HEK293 (cell line): ENCODE results near the gene EYS.

Experiments used
- CTCF ChIA-PET: fragments of 350-600 bp; formaldehyde crosslinking; extraction: SDS; loops from one replicate; lab custom pipeline; 2021; ENCODE audit warnings: antibody characterized with exemption; lab: Yijun Ruan, JAX
- POLR2A ChIA-PET: fragments of 300-600 bp; formaldehyde crosslinking; extraction: SDS; loops from one replicate; lab custom pipeline; 2020; ENCODE audit warnings: antibody characterized with exemption, inconsistent platforms; lab: Yijun Ruan, JAX
- H3K27ac ChIP-seq: fragments of 200-500 bp; sonication (Bioruptor generic); 2 replicates; pipeline ENCODE4 v1.5.1; 2014; ENCODE audit warnings: low read depth, low read length, control low read depth, inconsistent platforms; ENCODE audit errors: extremely low read depth
- H3K36me3 ChIP-seq, 2 experiments: fragments of 200-500 bp in 1 of 2; sonication (Bioruptor generic) in 1 of 2; 1 replicate in 1 of 2; 2 replicates in 1 of 2; pipeline ENCODE4 v1.5.1; 2014 to 2017; ENCODE audit warnings: inconsistent platforms in 2 of 2, low read length in 2 of 2; ENCODE audit not compliant: control insufficient read depth in 2 of 2, insufficient read depth in 1 of 2
- H3K4me1 ChIP-seq: fragments of 200-500 bp; sonication (Bioruptor generic); 2 replicates; pipeline ENCODE4 v1.5.1; 2014; ENCODE audit warnings: mild to moderate bottlenecking, low read length, inconsistent platforms; ENCODE audit not compliant: control insufficient read depth, insufficient read depth
- H3K4me3 ChIP-seq: 2 replicates; pipeline ENCODE4 v1.5.1; 2011; ENCODE audit warnings: low read depth, mild to moderate bottlenecking, control low read depth, low read length, moderate library complexity
- H3K9me3 ChIP-seq: fragments of 200-500 bp; sonication (Bioruptor generic); 2 replicates; pipeline ENCODE4 v1.5.1; 2014; ENCODE audit warnings: low read depth, low read length, inconsistent platforms; ENCODE audit not compliant: control insufficient read depth, insufficient read depth
- HIC1 ChIP-seq: fragments of 450-650 bp; formaldehyde crosslinking; IDR thresholded peaks from 2 replicates; pipeline ENCODE4 v1.5.1; 2016; ENCODE audit warnings: missing biosample characterization, missing genetic modification characterization
- KLF10 ChIP-seq: fragments of 450-650 bp; IDR thresholded peaks from 2 replicates; pipeline ENCODE4 v1.5.1; 2018; ENCODE audit warnings: missing biosample characterization, mild to moderate bottlenecking, missing genetic modification characterization
- SP7 ChIP-seq: fragments of 450-650 bp; formaldehyde crosslinking; IDR thresholded peaks from 2 replicates; pipeline ENCODE4 v1.5.1; 2016; ENCODE audit warnings: missing biosample characterization, missing genetic modification characterization
- ZBTB26 ChIP-seq: fragments of 450-650 bp; formaldehyde crosslinking; optimal IDR thresholded peaks from 2 replicates; pipeline ENCODE3; 2016; ENCODE audit warnings: missing biosample characterization, mild to moderate bottlenecking, missing genetic modification characterization
- ZBTB48 ChIP-seq: fragments of 450-650 bp; formaldehyde crosslinking; IDR thresholded peaks from 2 replicates; pipeline ENCODE4 v1.5.1; 2016; ENCODE audit warnings: missing biosample characterization, missing genetic modification characterization
- ZBTB6 ChIP-seq: fragments of 450-650 bp; formaldehyde crosslinking; IDR thresholded peaks from 2 replicates; pipeline ENCODE4 v1.5.1; 2017; ENCODE audit warnings: missing biosample characterization, missing genetic modification characterization
- ZFP3 ChIP-seq: fragments of 450-650 bp; formaldehyde crosslinking; IDR thresholded peaks from 2 replicates; pipeline ENCODE4 v1.5.1; 2016; ENCODE audit warnings: low read depth, missing biosample characterization, missing genetic modification characterization
- ZIC2 ChIP-seq: fragments of 450-650 bp; formaldehyde crosslinking; IDR thresholded peaks from 2 replicates; pipeline ENCODE4 v1.5.1; 2016; ENCODE audit warnings: missing biosample characterization, missing genetic modification characterization
- ZNF138 ChIP-seq: fragments of 450-650 bp; formaldehyde crosslinking; IDR thresholded peaks from 2 replicates; pipeline ENCODE4 v1.5.1; 2016; ENCODE audit warnings: missing biosample characterization, missing genetic modification characterization, borderline replicate concordance
- ZNF157 ChIP-seq: fragments of 450-650 bp; formaldehyde crosslinking; IDR thresholded peaks from 2 replicates; pipeline ENCODE4 v1.5.1; 2016; ENCODE audit warnings: missing biosample characterization, missing genetic modification characterization
- ZNF175 ChIP-seq: fragments of 450-650 bp; formaldehyde crosslinking; IDR thresholded peaks from 2 replicates; pipeline ENCODE4 v1.5.1; 2016; ENCODE audit warnings: missing biosample characterization, missing genetic modification characterization
- ZNF18 ChIP-seq: fragments of 450-650 bp; formaldehyde crosslinking; IDR thresholded peaks from 2 replicates; pipeline ENCODE4 v1.5.1; 2016; ENCODE audit warnings: missing biosample characterization, missing genetic modification characterization
- ZNF266 ChIP-seq: fragments of 450-650 bp; formaldehyde crosslinking; IDR thresholded peaks from 2 replicates; pipeline ENCODE4 v1.5.1; 2016; ENCODE audit warnings: missing biosample characterization, missing genetic modification characterization, low read depth
- ZNF302 ChIP-seq: fragments of 450-650 bp; formaldehyde crosslinking; IDR thresholded peaks from 2 replicates; pipeline ENCODE4 v1.5.1; 2016; ENCODE audit warnings: missing biosample characterization, missing genetic modification characterization, low read depth
- ZNF426 ChIP-seq: fragments of 450-650 bp; formaldehyde crosslinking; IDR thresholded peaks from 2 replicates; pipeline ENCODE4 v1.5.1; 2017; ENCODE audit warnings: missing biosample characterization, missing genetic modification characterization, mild to moderate bottlenecking, inconsistent platforms, moderate library complexity
- ZNF585B ChIP-seq: fragments of 450-650 bp; formaldehyde crosslinking; IDR thresholded peaks from 2 replicates; pipeline ENCODE4 v1.5.1; 2016; ENCODE audit warnings: missing biosample characterization, missing genetic modification characterization
- ZNF654 ChIP-seq: fragments of 450-650 bp; formaldehyde crosslinking; IDR thresholded peaks from 2 replicates; pipeline ENCODE4 v1.5.1; 2016; ENCODE audit warnings: low read depth, missing biosample characterization, missing genetic modification characterization
- ZNF660 ChIP-seq: fragments of 450-650 bp; IDR thresholded peaks from 2 replicates; pipeline ENCODE4 v1.5.1; 2018; ENCODE audit warnings: missing biosample characterization, mild to moderate bottlenecking, missing genetic modification characterization
- ZNF707 ChIP-seq: fragments of 450-650 bp; formaldehyde crosslinking; IDR thresholded peaks from 2 replicates; pipeline ENCODE4 v1.5.1; 2016; ENCODE audit warnings: missing biosample characterization, missing genetic modification characterization
- ZNF747 ChIP-seq: fragments of 450-650 bp; formaldehyde crosslinking; IDR thresholded peaks from 2 replicates; pipeline ENCODE4 v1.5.1; 2016; ENCODE audit warnings: missing biosample characterization, missing genetic modification characterization
- ZNF76 ChIP-seq: fragments of 450-650 bp; formaldehyde crosslinking; IDR thresholded peaks from 2 replicates; pipeline ENCODE4; 2016; ENCODE audit warnings: low read depth, missing biosample characterization, missing genetic modification characterization, borderline replicate concordance
- ZNF830 ChIP-seq: fragments of 450-650 bp; IDR thresholded peaks from 2 replicates; pipeline ENCODE4 v1.5.0; 2018; ENCODE audit warnings: missing biosample characterization, missing genetic modification characterization, low read depth, mild to moderate bottlenecking, moderate library complexity
- ZSCAN16 ChIP-seq: fragments of 450-650 bp; formaldehyde crosslinking; IDR thresholded peaks from 2 replicates; pipeline ENCODE4 v1.5.1; 2016; ENCODE audit warnings: missing biosample characterization, missing genetic modification characterization

Gene EYS

GRCh38 chr6:64040113-64040512, 1666.9 kb downstream of the EYS start (continued):
- no peak for TF ChIP-seq ZNF266 (tag by site-specific recombination)
- TF ChIP-seq ZNF654 (tag by site-specific recombination) = no peak

GRCh38 chr6:64037427-64037826, 1669.6 kb downstream of the EYS start:
- Histone ChIP-seq H3K36me3 (no peaks in the 10 kb centered on the region), H3K4me3 (no peak overlapping the region), H3K9me3 (no peaks in the 10 kb centered on the region), H3K27ac (no peak overlapping the region), H3K4me1 (peaks cover 5% of the 10 kb centered on the region)
- CTCF ChIA-PET = no interaction called here
- POLR2A ChIA-PET = no interaction called here
- TF ChIP-seq ZFP3 (no peak), ZNF707 (tag by site-specific recombination) (no peak), ZIC2 (no peak), ZNF830 (tag by site-specific recombination) (no peak), ZSCAN16 (tag by site-specific recombination) (no peak), ZNF426 (tag by site-specific recombination) (no peak), ZBTB26 (tag by site-specific recombination) (no peak), ZNF660 (no peak)

- Histone ChIP-seq H3K4me1 (peaks cover 5% of the 10 kb centered on the region), H3K4me3 (no peak overlapping the region), H3K36me3 (no peaks in the 10 kb centered on the region), H3K9me3 (no peaks in the 10 kb centered on the region), H3K27ac (no peak overlapping the region)
- POLR2A ChIA-PET = no interaction called here
- TF ChIP-seq KLF10 = no peak
- no peak for TF ChIP-seq ZNF138 (tag by site-specific recombination)
- TF ChIP-seq ZNF747 (tag by site-specific recombination) = no peak
- no peak for TF ChIP-seq ZNF585B
- TF ChIP-seq ZNF302 (tag by site-specific recombination) = no peak
- no peak for TF ChIP-seq SP7 (tag by site-specific recombination)
- TF ChIP-seq ZNF175 (tag by site-specific recombination) = no peak
- no peak for TF ChIP-seq ZNF157
- TF ChIP-seq ZBTB48 (tag by site-specific recombination) = no peak
- TF ChIP-seq ZBTB6 = no peak
- no peak for TF ChIP-seq HIC1
- no peak for TF ChIP-seq ZNF76
- no peak for TF ChIP-seq ZNF18
- CTCF ChIA-PET = no interaction called here
These were observed 1671.9 kb downstream of the EYS start for GRCh38 chr6:64034910-64035655.
